NCI-H446 treated with DMSO at 0.1 percent for 48 hours (cell line): Measurements from ENCODE around the gene SLCO2A1.

Experiments
- DNase-seq: peaks from one replicate; lab custom pipeline; 2025; lab: John Stamatoyannopoulos, UW

The SLCO2A1 gene

DNA sequence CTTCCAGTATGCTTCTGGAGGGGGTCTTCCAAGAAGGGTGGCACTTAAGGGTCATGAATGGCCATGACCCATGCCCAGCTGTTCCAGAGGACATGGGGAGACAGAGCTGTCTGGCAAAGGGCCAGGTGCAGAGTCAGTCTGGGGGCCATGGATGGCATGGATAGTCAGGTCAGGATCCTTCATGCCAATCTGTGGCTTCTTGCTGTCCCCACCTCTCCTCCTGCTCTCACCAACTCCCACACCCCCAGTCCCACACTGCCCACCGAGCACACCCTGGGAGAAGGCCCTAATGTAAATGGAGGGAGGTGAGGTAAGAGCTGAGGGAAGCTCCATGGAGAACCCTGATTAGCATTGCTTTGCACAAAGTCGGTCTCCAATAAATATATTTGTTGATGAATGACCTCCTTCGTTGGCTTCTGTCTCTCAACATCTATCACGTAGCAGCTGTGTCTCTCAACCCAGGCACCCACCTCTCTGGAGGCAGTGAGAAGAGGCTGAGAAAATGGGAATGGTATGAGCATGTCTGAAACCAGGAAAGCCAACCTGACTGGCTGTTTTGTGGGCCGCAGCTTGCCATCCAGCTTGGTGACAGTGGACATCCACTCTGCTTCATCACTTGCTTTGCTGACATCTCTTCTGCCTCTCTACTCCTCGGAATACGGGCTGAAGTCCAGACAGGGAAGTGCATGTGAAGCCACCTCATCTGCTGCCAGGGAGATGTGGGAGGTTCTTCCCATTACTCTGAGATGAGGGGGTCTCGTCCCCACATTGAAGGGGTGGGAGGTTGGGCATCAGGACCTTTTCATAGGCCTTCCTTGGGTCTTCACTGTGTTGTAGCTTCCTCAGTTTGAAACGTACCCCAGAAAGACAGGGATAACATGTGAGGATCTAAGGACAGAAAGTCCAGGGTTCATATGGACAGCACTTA lies 96.4 kb downstream of the SLCO2A1 start:
- no peak for DNase-seq

DNA sequence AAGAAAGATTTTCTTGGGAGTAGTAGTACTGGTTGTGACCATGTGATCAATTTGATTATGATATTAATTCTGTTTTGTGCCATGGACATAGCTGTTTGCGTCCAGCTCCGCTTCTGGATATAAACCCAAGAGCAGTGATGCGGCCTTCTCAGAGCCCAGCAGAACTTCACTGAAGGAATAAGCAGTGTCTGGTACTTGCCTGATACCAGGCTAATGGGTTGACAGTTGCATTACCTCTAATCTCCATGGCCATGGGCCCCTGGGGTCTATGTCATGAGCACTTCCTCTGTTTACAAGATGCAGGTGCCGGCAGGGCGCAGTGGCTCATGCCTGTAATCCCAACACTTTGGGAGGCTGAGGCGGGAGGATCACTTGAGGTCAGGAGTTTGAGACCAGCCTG lies 97.7 kb downstream of the SLCO2A1 start:
- no peak for DNase-seq

DNA sequence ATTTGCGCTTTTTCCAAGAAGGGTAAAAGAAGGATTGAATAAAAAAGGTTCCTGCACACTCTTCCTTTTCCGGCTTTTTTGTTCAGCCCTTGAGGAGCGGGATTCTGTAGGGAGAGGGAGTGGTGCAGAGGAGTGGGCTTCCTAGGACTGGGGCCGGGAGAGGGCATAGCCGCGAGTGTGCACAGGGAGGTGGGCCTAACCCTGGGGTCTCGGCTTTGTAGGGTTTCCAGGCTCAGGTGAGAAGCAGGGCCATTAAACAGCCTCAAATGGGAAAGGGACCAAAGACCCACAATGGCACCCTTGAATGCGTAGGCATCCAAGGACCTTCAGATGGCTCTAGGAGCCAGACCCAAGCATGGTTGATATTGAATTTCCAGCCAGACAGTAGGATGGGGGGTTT lies 98.6 kb downstream of the SLCO2A1 start:
- no peak for DNase-seq

DNA sequence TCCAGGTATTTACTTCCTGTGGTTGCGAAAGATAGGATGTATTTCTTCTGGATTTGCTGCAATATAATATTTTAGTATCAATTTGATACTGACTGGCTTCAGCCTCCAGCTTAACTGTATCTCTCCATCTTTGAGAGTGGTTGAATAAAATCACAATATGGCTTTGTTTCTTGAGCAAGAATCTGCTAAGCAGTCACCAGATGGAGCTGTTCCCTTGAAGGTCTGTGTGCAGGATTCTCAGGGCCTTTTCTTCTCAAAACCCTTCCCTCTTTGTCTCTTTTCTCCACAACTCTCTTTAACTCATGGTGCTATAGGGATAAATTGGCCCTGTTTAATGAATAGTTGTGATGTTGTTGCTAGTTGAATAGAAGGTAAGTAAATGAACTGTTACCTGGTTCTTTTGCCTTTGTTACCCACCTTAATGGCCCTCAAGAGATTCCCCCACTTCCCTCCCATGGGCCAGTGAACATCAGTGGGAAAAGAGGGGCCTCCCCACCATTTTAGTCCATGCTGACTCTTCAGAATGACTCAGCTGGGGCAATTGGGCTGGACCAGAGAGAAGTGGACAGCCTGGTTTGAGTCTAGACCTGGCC lies 99.3 kb downstream of the SLCO2A1 start:
- peak; percentile 35 for DNase-seq

DNA sequence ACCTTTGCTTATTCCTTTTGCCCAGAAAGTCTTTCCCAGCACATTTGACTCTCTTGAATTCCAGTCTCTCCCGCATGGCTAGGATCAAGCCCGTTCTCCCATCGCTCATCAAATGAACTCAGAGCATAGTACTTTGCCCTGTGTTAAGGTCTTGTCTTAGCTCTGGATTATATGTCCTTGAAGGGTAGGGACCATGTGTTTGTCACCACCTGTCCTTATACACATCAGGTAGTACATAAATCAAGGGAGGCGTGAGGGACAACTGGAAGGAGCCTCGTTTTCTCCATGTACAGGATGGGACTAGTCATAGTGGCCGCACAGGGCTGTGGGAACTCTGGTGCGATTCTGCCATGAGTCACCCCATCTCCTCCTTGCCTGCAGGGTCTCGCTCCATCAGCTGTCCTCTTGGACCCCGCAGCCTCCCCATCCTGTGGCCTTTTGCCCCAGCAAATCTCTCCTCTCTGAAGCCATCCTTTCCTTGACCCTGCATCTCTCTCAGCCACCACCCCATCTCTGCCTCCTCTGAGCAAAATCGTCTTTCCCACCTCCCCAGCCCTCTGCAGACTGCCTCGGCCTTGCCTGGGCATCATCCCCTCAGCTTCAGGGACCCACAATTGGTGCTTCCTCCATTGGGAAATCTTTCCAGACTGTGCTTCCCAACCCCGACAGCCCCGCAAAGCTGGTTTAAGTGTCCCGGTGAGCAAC lies 100.7 kb downstream of the SLCO2A1 start:
- DNase-seq, result no peak

DNA sequence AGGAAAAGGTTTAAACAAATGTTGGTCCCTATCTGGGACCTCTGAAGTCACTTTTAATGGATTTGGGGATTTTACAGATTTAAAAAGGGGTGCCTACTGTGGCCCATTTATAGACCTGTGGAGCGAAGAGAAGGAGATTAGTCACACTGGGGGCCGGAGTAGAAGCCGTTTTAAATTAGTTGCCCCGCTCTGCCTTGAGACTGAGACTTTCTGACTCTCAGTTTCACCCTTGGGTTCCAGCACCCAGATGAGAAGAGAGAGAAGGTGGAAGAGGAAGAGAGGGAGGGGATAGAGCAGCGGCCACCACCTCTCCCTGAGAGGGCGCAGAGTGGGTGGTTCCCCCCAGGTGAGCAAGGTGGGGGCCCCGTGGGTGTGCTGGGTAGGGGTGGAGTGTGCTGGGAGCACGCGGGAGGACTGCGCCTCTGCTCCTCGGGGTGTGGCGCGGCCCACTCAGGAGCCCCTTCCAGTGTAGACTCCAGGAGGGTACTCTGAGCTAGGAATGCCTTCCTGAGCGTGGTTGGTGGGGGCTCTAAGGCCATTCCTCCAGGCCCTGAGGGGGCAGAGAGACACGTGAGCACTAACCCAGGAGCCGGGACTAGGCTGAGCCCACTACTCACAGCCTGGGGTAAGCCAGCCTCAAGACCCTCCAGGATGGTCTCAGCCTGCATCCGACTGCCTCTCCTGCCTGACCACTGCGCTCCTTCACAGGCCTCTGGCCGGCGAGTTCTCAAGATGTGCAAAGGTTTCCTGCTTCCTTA lies 101.4 kb downstream of the SLCO2A1 start:
- no peak for DNase-seq

DNA sequence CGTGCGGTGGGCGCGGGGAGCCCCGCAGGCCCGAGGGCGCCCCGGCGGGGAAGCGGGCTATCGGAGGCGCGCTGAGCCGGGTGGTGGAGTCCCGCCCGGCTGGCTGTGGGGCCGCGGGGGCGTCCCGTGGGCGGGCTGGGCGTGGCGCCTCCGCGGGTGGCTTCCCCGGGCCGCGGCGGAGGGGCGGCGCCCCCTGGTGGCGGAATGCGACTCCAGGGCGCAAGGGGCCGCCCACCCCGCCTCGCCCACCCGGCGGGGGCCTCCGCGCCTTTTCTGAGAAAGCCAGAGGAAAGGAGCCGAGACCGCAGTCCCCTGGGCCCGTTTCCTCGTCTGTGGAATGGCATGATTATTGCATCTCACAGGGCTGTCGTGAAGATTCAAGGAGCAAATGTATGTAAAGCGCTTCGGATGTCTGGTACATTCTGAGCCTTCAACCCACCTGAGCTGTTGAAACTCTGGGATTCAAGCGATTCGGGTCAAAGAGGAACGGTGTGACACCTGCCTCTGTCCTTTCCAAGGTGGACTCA lies 102.1 kb downstream of the SLCO2A1 start:
- no peak for DNase-seq

DNA sequence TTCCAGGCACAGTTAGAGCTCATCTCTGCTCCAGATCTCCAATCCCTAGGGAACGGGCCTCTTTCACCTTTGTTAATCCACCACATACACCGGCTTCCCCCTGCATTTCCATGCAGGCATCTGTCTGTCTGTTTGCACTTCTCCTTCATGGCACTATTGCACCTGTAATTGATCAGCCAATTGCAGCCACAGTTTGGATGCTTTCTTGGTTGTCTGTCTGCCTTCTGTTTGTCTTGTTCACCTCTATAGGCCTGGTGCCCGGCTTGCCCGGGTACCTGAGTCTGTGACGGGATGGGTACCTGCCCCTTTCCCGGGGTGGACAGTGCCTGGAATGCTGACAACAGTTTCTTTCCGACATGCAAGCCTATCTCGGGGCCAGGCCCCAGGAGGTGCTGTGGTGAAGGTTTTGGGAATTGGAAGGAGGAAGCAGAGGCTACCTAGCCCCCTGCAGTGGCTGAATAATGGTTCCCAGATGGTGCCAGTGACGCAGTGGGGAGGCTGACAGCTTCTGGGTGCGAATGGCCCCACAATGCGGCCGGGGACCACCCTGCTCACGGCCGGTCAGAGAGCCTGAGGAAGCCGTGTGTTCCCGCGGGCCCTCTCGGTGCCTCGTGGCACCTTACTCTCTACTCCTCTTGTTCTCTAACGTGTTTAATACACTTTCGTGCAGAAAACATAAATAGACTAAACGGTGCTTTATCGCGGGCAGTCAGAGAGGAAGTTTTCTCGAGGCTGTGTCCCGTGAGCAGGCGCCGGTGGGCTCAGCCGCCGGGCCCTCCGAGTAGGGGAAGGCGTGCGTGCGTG lies 102.8 kb downstream of the SLCO2A1 start:
- no peak for DNase-seq

DNA sequence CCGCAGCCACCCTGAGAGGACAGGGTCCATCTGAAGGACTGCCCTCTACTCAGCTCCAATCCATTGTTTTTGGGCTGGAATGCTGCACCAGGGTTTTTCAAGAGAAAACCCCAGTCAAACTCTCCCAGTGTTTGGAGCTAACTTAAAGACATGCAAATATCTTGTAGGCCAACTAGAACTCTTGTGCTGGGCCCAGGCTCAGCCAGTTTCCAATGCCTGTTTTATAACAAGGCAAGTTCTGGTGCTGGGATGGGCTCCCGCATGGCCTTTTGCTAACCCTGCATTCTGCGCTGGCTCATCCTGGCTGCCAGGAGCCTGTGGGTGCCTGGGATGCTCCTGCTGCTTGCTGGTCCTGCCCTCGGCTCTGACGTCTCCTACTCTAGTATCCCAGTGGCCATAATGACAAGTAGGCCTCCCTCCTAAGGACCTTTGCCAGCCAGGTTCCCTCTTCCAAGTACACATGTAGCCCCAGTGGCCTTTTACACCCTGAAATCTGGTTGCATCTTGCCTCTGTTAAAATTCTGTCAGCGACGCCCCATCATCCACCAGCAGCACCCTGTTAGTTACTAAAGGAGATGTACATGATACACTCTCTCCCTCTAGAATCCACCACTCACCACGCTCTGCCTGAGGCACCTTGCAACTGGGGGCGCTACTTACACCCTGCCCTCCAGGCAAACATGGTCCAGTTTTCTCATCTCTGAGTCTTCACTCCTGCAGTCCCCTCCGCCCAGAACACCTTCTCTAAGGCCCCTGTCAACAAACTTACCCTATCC lies 103.6 kb downstream of the SLCO2A1 start:
- DNase-seq, result no peak

DNA sequence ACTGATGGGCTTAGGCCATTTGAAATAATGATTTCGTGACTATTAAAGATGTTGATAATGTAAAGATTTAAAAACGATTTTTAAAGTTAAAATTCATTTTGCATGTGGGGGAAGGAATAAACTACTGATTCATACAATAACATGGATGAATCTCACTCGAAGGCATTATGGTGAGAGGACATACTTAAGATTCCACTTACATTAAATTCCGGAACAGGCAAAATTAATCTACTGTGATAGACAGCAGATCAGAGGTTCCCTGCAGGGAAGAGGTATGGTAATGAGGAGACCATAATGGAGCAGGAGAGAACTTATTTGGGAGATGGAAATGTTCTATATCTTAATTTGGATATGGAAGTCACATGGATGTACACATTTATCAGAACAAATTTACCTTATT lies 105.7 kb downstream of the SLCO2A1 start:
- no peak for DNase-seq

DNA sequence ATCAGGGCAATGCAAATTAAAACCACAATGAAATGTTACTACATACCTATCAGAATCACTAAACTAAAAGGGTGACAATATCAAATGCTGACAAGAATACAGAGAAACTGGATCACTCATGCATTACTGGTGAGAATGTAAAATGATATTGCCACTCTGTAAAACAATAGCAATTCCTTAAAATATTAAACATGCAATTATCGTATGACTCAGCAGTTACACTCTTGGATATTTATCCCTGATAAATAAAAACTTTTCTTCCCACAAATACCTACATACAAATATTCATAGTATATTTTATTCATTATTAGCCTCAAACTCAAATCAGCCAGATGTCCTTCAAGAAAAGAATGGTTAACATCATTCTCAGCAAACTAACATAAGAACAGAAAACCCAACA lies 108.1 kb downstream of the SLCO2A1 start:
- DNase-seq, result no peak

DNA sequence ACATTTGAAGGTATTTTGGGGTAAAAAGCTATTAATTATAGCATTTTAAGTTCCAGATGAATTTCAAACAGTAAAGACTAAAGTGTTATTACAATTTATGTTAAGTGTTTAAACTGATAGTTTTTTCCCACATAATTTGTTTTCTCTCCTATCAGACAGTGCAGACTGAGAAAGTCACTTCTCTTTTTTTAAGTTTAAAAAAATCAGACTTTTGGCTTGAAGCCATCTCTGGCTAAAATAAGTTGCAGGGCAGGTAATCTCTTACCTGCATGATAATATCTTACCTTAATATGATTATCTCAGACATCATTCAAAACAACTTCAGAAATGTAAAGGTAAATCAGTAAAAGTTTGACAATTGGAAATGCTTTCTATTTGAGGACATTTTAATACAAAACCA lies 112.6 kb downstream of the SLCO2A1 start:
- no peak for DNase-seq

DNA sequence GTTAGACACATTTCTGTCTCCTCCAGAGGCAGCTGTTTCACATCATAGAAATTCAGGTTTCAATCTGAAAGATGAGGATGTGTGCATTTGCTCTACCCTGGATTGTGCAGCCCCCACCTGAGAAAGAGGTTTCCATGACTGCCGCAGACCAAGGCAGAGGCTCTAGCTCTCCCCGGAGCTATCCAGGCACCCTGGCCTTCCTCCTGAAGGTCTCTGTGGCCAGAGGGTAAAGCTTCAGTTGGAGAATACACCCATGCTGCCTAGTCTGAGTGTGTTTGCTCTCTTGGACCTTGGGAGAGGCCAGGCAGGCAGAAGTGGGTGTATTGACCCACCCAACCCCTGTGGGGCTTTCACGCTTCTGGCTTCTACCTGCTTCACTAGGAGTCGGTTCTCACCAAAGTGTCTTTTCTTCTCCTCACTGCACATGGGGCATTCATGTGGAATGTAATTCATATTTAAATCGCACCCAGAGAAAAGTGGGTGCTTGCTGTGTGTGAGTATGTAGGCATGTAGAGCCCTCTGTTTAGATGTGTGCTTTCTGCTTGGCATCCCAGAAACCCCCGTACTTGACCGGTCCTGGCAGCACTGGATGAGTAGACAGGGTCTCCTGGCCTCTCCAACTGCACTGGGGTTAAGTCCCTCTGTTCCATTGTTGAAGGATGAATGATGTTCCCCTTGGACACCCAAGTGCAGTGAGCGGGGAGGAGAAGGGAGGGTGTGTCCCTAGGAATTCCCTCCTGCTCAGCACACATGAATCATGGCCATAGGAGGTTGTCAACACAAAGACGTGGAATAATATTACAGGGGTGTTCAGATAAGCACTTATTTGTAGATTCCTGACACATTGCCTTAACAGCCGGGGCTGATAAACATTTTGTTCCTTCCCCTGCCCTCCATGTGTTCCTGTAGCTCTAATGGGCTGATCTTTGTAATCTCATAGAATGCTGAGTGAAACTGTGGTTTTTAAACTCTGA lies 113.8 kb downstream of the SLCO2A1 start:
- no peak for DNase-seq

DNA sequence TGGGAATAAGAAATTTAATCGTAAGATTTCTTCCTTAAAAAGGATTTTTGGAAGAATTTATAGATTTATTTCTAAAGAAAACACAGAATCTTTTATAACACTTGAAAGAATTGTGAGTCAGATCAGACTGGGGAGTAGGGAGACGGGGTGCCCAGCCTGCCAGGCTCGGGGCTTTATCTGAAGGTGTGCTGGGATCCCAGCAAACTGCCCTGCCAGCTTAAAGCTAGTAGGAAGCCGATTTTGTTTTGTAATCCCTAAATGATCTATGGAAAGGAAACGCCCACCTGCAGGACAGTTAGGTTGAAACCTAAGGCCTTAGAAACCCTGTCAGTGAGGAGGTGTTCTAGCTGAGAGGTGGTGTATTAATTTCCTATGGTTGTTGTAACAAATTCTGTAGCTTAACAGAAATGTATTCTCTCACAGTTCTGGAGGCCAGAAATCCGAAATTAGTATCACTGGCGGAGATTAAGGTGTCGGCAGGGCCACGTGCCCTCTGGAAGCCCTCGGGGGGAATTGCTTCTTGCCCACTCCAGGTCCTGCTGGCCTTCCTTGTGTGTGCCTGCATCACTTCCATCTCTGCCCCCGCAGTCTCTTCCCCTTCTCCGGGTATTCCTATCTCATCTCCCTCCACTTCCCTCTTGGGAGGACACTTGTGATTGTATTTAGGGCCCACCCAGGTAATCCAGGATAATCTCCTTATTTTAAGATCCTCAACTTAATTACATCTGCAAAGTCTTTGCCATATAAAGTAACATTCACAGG lies 114.7 kb downstream of the SLCO2A1 start:
- DNase-seq, result no peak

DNA sequence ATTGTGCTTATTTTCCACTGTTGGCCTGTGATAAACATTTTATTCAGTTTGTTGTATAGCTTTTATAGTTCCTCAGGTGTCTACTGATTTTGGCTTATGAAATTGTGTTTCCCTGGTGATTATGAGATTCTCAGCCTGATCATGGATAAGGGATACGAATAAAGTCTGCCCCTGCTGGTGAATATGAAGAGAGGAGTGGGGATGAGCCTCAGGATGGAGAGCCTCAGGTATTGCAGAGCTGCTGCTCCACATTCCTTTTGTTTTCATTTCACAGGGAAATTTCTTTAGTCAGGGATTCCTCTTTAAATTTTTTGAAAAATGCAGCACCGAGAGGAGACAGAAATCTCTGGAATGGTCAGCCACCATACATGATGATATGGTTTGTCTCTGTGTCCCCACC lies 119.3 kb downstream of the SLCO2A1 start:
- no peak for DNase-seq

DNA sequence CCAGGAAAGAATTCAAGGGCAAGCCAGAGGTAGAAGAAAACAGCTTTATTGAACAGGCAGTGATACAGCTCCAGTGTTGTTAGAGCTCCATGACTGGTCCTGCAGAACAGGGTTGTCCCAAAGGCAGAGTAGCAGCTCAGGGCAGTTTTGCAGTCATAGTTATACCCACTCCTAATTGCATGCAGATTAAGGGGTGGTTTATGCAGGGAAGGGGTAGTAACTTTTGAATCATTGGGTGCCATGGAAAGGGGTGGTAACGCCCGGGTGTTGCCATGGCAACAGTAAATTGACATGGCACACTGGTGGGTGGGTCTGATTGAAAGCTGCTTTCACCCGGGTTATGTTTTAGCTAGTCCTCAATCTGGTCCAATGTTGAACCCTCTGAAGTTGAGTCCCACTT lies 124.3 kb downstream of the SLCO2A1 start:
- DNase-seq, result no peak

DNA sequence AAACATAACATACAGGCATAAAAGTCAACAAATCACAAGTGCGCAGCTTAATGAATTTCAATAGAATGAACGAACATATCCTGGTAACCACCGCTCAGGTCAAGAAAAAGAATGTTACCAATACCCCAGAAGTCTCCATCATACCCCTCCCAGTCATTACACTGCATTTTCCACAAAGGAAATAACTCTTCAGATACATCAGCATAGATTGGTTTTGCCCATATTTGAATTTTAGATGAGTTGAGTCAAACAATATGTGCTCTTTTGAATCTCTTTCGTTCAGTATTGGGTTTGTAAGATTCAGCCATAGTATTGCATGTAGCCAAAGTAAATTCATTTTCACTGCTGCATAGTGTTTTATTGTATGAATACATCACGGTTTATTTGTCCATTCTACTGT lies 127.9 kb downstream of the SLCO2A1 start:
- DNase-seq, result no peak

DNA sequence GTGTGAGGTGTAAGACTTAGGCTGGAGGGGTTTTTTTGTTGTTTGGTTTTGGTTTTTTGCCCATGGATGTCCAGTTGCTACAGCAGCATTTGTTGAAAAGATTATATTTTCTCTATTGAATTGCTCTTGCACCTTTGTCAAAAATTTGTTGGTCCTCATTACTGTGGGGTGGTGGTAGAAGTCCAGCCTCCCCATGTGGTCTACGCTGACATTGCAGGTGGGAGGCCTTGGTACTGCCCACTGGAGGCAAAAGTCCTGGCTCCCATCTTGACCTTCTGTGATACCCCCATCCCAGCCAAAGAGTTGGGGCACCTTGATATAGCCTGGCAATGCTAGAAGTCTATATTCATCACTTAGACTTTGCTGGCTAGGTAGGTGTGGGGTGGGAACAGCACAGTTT lies 128.6 kb downstream of the SLCO2A1 start:
- no peak for DNase-seq
